Type B pancreatic cell (in vitro differentiated cells): ENCODE data around the gene GNLY. TPM values are rescaled to one million over a fixed set of nuclear protein-coding genes. Genes with fewer than 3 reads are reported as not detected.
A peak's percentile ranks its signal among the peaks of the same experiment; 100 is the strongest.

ENCODE experiments used
- DNase-seq: peaks from one replicate; pipeline ENCODE4 v3.0.0; 2021; ENCODE audit warnings: mixed read lengths; ENCODE audit not compliant: unreplicated experiment; ENCODE audit errors: extremely low spot score
- H3K27ac Mint-ChIP-seq: 2 replicates; pipeline ENCODE4 v1.8.0; 2021; ENCODE audit warnings: mild to moderate bottlenecking, mixed read lengths
- H3K27me3 Mint-ChIP-seq: 2 replicates; pipeline ENCODE4 v1.8.0; 2021; ENCODE audit warnings: mixed read lengths
- H3K36me3 Mint-ChIP-seq: 2 replicates; pipeline ENCODE4 v1.8.0; 2021; ENCODE audit warnings: mixed read lengths
- H3K4me1 Mint-ChIP-seq: one replicate; pipeline ENCODE4 v1.8.0; 2021; ENCODE audit warnings: mixed read lengths; ENCODE audit not compliant: unreplicated experiment
- H3K4me3 Mint-ChIP-seq: 2 replicates; pipeline ENCODE4 v1.8.0; 2021; ENCODE audit warnings: mild to moderate bottlenecking, mixed read lengths
- H3K9me3 Mint-ChIP-seq: 2 replicates; pipeline ENCODE4 v1.8.0; 2021; ENCODE audit warnings: mixed read lengths
- CTCF ChIP-seq: fragments of 200-600 bp; sonication (generic); conservative IDR thresholded peaks from 2 replicates; pipeline ENCODE4 v1.5.0; 2021; ENCODE audit warnings: antibody characterized with exemption, mild to moderate bottlenecking
- total RNA-seq: library from RNA; stranded (reverse); gene quantifications from 2 replicates; pipeline ENCODE4 v1.2.1, GENCODE V29; 2021; ENCODE audit warnings: low replicate concordance

GNLY gene
- total RNA-seq, 1 donor from 2014 or later = not detected

- Mint-ChIP-seq H3K9me3 (no peaks in the 10 kb centered on the region), H3K4me3 (no peak overlapping the region), H3K4me1 (peaks cover 11% of the 10 kb centered on the region), H3K27me3 (peaks cover 12% of the 10 kb centered on the region), H3K27ac (no peak overlapping the region), H3K36me3 (no peaks in the 10 kb centered on the region)
- no peak for TF ChIP-seq CTCF
- DNase-seq = no peak
Observed at GRCh38 chr2:85682378-85682777, 11.8 kb upstream of the GNLY start.

- Mint-ChIP-seq H3K27ac (no peak overlapping the region), H3K9me3 (no peaks in the 10 kb centered on the region), H3K36me3 (no peaks in the 10 kb centered on the region), H3K27me3 (peaks cover 13% of the 10 kb centered on the region), H3K4me1 (peaks cover 11% of the 10 kb centered on the region), H3K4me3 (no peak overlapping the region)
- DNase-seq = no peak
- no peak for TF ChIP-seq CTCF
Observed at GRCh38 chr2:85684380-85684779, 9.8 kb upstream of the GNLY start.

DNA sequence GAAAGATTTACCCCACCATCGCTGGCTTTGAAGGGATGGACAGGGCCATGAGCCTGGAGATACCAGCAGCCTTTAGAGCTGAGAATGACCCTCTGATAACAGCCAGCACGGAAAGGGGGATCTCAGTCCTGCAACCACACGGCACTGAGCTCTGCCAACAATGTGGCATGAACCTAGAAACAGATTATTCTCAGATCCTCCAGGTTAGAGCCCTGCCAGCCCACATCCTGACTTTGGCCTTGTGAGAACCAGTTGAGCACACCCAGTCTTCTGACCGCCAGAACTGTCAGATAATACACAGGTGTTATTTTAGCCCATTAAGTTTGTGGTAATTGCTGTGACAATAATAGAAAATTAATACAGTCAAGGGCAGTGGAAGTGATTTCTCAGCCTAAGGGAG lies 9.4 kb upstream of the GNLY start:
- DNase-seq = peak; percentile 22
- Mint-ChIP-seq H3K27ac (no peak overlapping the region), H3K36me3 (no peaks in the 10 kb centered on the region), H3K4me3 (no peak overlapping the region), H3K27me3 (peaks cover 13% of the 10 kb centered on the region), H3K9me3 (no peaks in the 10 kb centered on the region), H3K4me1 (peaks cover 11% of the 10 kb centered on the region)
- no peak for TF ChIP-seq CTCF

GRCh38 chr2:85690932-85691331 lies 3.2 kb upstream of the GNLY start:
- Mint-ChIP-seq H3K36me3 (no peaks in the 10 kb centered on the region), H3K27me3 (peaks cover 5% of the 10 kb centered on the region), H3K4me3 (no peak overlapping the region), H3K27ac (no peak overlapping the region), H3K4me1 (no peaks in the 10 kb centered on the region), H3K9me3 (no peaks in the 10 kb centered on the region)
- TF ChIP-seq CTCF = no peak
- DNase-seq = no peak

GRCh38 chr2:85692039-85692645 lies 2.0 kb upstream of the GNLY start:
- no peaks in the 10 kb centered on the region for H3K4me1 Mint-ChIP-seq
- no peaks in the 10 kb centered on the region for H3K9me3 Mint-ChIP-seq
- no peaks in the 10 kb centered on the region for H3K36me3 Mint-ChIP-seq
- H3K27me3 Mint-ChIP-seq = peaks cover 6% of the 10 kb centered on the region
- DNase-seq = peak; percentile 36
- H3K27ac Mint-ChIP-seq = no peak overlapping the region
- no peak for TF ChIP-seq CTCF
- no peak overlapping the region for H3K4me3 Mint-ChIP-seq

- no peaks in the 10 kb centered on the region for H3K9me3 Mint-ChIP-seq
- peaks cover 2% of the 10 kb centered on the region for H3K27me3 Mint-ChIP-seq
- H3K4me3 Mint-ChIP-seq = no peak overlapping the region
- H3K27ac Mint-ChIP-seq = no peak overlapping the region
- no peaks in the 10 kb centered on the region for H3K4me1 Mint-ChIP-seq
- no peaks in the 10 kb centered on the region for H3K36me3 Mint-ChIP-seq
- no peak for TF ChIP-seq CTCF
- no peak for DNase-seq
Observed at GRCh38 chr2:85695121-85695520, 963 bp downstream of the GNLY start.
